T-helper 2 cell treated with Interferon-gamma antibody and Interleukin-4, amounts not matched to agents 5 μg/mL and 100 μg/mL, for 36 hours (primary cell): ENCODE results near the gene ZNF821.

Source experiments
- DNase-seq: peaks from one replicate; pipeline ENCODE4 v3.0.0; 2021; ENCODE audit warnings: low spot score
- H3K27ac Mint-ChIP-seq: one replicate; pipeline ENCODE4 v1.8.0; 2021; ENCODE audit warnings: mild to moderate bottlenecking, mixed read lengths
- H3K27me3 Mint-ChIP-seq: one replicate; pipeline ENCODE4 v1.8.0; 2021; ENCODE audit warnings: low read depth, mixed read lengths
- H3K36me3 Mint-ChIP-seq: one replicate; pipeline ENCODE4 v1.8.0; 2021; ENCODE audit warnings: low read depth, mixed read lengths
- H3K4me1 Mint-ChIP-seq: one replicate; pipeline ENCODE4 v1.8.0; 2021; ENCODE audit warnings: low read depth, mixed read lengths
- H3K4me3 Mint-ChIP-seq: one replicate; pipeline ENCODE4 v1.8.0; 2022; ENCODE audit warnings: mild to moderate bottlenecking, moderate library complexity, mixed read lengths
- H3K9me3 Mint-ChIP-seq: one replicate; pipeline ENCODE4 v1.8.0; 2021; ENCODE audit warnings: mixed read lengths

ZNF821 gene

DNA sequence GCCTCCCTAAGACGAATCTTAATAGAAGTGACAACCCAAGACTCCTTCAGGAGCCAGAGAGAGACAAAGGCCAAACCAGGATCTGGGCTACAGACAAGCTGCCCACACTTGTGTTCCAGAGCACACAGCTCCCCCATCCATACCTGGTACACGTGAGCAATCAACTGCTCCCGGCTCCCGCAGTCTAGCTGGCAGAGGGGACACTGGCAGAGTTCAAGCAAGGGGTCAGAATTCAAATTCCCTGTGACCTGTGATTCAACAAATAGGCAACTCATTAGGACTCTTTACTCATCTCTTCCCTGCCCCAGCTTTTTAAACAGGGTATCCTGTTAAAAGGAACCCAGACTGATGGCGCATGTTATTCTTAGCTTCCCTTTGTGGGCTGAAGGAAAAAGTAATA is 20.0 kb downstream of the ZNF821 start:
- Mint-ChIP-seq H3K36me3 (peaks cover 11% of the 10 kb centered on the region), H3K4me1 (no peaks in the 10 kb centered on the region), H3K9me3 (no peaks in the 10 kb centered on the region), H3K4me3 (no peak overlapping the region), H3K27me3 (no peaks in the 10 kb centered on the region), H3K27ac (no peak overlapping the region)
- DNase-seq = no peak

- H3K4me1 Mint-ChIP-seq = peaks cover 12% of the 10 kb centered on the region
- H3K27ac Mint-ChIP-seq = no peak overlapping the region
- peaks cover 10% of the 10 kb centered on the region for H3K36me3 Mint-ChIP-seq
- H3K27me3 Mint-ChIP-seq = no peaks in the 10 kb centered on the region
- DNase-seq = no peak
- H3K9me3 Mint-ChIP-seq = no peaks in the 10 kb centered on the region
- H3K4me3 Mint-ChIP-seq = no peak overlapping the region
Measured at GRCh38 chr16:71859762-71860521, 24.0 kb downstream of the ZNF821 start.

GRCh38 chr16:71855937-71856662 is 27.9 kb downstream of the ZNF821 start:
- Mint-ChIP-seq H3K36me3 (peaks cover 27% of the 10 kb centered on the region), H3K27ac (peak overlapping the region; percentile 69), H3K27me3 (no peaks in the 10 kb centered on the region), H3K9me3 (no peaks in the 10 kb centered on the region), H3K4me3 (no peak overlapping the region), H3K4me1 (peaks cover 32% of the 10 kb centered on the region)
- DNase-seq = peak; percentile 25

DNA sequence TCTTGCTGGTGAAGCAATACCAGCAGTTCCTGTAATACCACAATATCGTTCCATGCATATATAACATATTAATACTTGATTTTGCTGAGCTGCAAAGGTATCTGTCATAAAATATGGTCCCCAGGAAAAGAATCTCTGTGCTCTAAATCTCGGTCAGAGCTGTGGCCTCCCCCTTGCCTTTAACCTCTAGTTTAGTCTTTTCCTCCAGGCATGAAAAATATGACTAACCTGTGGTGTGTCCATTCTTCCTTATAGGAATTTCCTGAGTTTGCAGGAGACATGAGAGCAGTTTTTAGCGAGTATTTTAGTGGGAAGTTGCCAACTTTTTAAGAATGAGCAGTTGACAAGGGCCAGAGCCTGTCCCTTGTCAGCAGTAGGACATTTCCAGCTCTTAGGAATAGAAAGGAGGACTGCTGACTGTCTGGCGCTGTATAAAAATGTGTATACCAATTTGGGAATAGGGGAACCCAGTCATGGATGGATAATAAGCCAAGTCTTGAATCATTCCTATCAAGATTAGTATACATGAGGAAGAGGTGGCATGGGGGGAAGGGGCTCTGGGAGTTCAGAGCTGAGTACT is 29.5 kb downstream of the ZNF821 start:
- Mint-ChIP-seq H3K4me3 (no peak overlapping the region), H3K9me3 (no peaks in the 10 kb centered on the region), H3K27me3 (no peaks in the 10 kb centered on the region), H3K36me3 (peaks cover 35% of the 10 kb centered on the region), H3K27ac (no peak overlapping the region), H3K4me1 (peaks cover 32% of the 10 kb centered on the region)
- no peak for DNase-seq

- peaks cover 32% of the 10 kb centered on the region for H3K36me3 Mint-ChIP-seq
- H3K4me1 Mint-ChIP-seq = peaks cover 34% of the 10 kb centered on the region
- H3K9me3 Mint-ChIP-seq = no peaks in the 10 kb centered on the region
- no peak overlapping the region for H3K27ac Mint-ChIP-seq
- DNase-seq = no peak
- H3K27me3 Mint-ChIP-seq = no peaks in the 10 kb centered on the region
- no peak overlapping the region for H3K4me3 Mint-ChIP-seq
Measured at GRCh38 chr16:71853413-71853812, 30.6 kb downstream of the ZNF821 start.

DNA sequence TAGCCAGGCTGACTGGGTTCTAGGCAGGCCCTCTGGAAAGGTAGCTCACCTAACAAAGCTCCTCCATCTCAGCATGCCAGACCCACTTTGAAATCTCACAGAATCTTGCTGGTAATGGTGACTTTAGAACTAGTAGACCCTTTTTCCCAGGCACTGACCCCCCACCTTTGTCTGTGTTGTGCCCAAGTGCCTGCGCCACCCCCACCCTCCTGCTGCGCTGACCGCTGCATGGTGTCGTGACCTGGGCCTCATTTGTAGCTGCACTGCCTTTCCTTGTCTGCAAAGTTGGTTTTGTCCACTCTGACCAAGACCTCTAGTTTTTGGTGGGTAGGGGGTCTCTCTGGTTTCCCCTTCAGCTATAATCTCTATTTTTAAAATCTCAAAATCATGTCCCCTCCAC is 31.4 kb downstream of the ZNF821 start:
- Mint-ChIP-seq H3K27ac (no peak overlapping the region), H3K4me1 (peaks cover 41% of the 10 kb centered on the region), H3K36me3 (peaks cover 37% of the 10 kb centered on the region), H3K9me3 (no peaks in the 10 kb centered on the region), H3K27me3 (no peaks in the 10 kb centered on the region), H3K4me3 (no peak overlapping the region)
- DNase-seq = no peak

DNA sequence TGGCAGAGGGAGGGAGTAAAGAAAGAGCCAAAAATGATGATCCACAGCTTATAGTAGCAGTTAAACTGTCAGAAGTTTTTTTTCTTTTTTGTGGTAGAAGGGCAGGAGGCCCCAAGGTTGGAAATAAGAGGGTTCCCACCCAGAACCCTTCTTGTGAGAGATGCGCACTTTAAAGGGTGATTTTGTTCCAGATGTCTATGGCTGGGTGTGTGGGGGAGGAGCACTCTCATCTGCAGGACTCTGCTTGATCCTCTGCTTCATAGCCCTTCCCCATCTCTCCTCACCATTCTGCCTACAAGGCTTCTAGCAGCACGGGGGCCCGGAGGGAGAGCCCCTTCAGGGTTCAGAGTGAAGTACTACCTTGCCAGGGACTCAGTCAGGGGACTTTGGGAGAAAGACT is 31.8 kb downstream of the ZNF821 start:
- H3K27me3 Mint-ChIP-seq = no peaks in the 10 kb centered on the region
- H3K9me3 Mint-ChIP-seq = no peaks in the 10 kb centered on the region
- DNase-seq = no peak
- peaks cover 37% of the 10 kb centered on the region for H3K36me3 Mint-ChIP-seq
- peaks cover 45% of the 10 kb centered on the region for H3K4me1 Mint-ChIP-seq
- H3K27ac Mint-ChIP-seq = no peak overlapping the region
- no peak overlapping the region for H3K4me3 Mint-ChIP-seq

GRCh38 chr16:71851746-71852145 is 32.2 kb downstream of the ZNF821 start:
- Mint-ChIP-seq H3K4me1 (peaks cover 49% of the 10 kb centered on the region), H3K36me3 (peaks cover 37% of the 10 kb centered on the region), H3K4me3 (no peak overlapping the region), H3K27ac (no peak overlapping the region), H3K27me3 (no peaks in the 10 kb centered on the region), H3K9me3 (no peaks in the 10 kb centered on the region)
- DNase-seq = no peak

DNA sequence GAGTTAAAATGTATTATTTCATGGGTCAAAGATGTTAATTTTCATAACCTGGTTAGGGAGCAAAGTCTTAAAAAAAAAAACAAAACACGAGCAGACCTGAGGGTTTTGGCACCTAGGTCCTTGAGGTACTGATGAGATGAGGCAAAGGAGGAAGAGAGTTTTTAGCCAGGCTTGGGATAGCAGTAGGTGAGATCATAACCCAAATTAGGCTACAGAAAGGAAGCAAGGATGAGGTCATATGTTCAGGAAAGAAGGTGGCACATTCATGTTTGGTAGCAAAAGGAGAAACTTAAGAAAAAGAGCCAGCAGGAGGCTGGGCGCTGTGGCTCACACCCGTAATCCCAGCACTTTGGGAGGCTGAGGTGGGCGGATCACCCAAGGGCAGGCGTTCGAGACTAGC is 35.4 kb downstream of the ZNF821 start:
- Mint-ChIP-seq H3K27ac (no peak overlapping the region), H3K4me1 (peaks cover 41% of the 10 kb centered on the region)

DNA sequence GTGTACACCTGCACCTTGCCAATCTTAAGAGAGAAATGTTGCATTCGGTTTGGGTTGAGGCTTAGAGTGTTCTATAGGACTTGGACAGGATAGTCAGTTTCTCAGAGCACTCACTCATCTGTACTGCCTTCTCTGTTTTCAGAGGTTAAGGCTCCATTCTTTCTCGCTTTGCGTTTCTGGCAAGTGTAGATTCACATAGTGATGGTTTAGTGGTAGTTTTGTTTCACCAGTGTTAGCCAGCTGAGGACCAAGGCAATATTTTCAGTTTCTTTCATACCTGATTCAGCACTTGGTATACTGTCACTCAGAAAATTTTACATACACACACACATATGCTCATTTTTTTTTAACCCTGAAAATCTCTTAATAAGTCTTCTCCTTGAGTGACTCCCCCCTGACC is 36.9 kb downstream of the ZNF821 start:
- Mint-ChIP-seq H3K4me3 (peak overlapping the region; percentile 94), H3K27ac (peak overlapping the region; percentile 89), H3K27me3 (no peaks in the 10 kb centered on the region), H3K36me3 (peaks cover 25% of the 10 kb centered on the region), H3K4me1 (peaks cover 38% of the 10 kb centered on the region), H3K9me3 (no peaks in the 10 kb centered on the region)
- DNase-seq = no peak

More for the DNA sequence above, 35.4 kb downstream of the ZNF821 start:
- Mint-ChIP-seq H3K4me3 (no peak overlapping the region), H3K9me3 (no peaks in the 10 kb centered on the region), H3K27me3 (no peaks in the 10 kb centered on the region), H3K36me3 (peaks cover 27% of the 10 kb centered on the region)
- no peak for DNase-seq

DNA sequence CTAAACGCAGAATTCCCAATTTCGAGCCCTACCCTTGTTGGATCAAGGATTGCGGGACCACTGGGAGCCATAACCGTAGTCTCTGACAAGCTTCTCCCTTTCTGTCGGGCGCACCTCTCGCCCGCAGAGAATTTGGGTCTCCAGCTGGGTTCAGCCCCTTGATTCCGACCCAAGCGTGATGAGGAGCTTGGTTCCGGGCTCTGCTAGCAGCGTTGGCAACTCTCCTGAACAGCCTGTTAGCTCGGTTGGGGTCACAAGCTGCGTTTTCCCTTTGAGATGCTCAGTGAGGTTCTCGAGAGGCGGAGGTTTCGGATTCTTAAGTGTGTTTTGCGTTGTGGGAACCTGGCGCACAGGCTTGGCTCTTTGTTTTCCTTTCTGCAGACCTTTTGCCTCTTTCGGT is 37.6 kb downstream of the ZNF821 start:
- DNase-seq = peak; percentile 15
- Mint-ChIP-seq H3K27ac (peak overlapping the region; percentile 89), H3K36me3 (peaks cover 20% of the 10 kb centered on the region), H3K4me3 (peak overlapping the region; percentile 94), H3K27me3 (no peaks in the 10 kb centered on the region), H3K9me3 (no peaks in the 10 kb centered on the region), H3K4me1 (peaks cover 38% of the 10 kb centered on the region)

GRCh38 chr16:71845639-71846430 is 38.1 kb downstream of the ZNF821 start, which contains the start of gene ATXN1L:
ATXN1L (plus strand) TSS chr16:71845976; CDS start chr16:71849741, 3,765 bp downstream.
- peaks cover 38% of the 10 kb centered on the region for H3K4me1 Mint-ChIP-seq
- H3K36me3 Mint-ChIP-seq = peaks cover 16% of the 10 kb centered on the region
- peak; percentile 94 for DNase-seq
- peak within 1 kb of the TSS; percentile 98 for H3K27ac Mint-ChIP-seq
- H3K27me3 Mint-ChIP-seq = no peaks in the 10 kb centered on the region
- no peaks in the 10 kb centered on the region for H3K9me3 Mint-ChIP-seq
- H3K4me3 Mint-ChIP-seq = peak within 1 kb of the TSS; percentile 94

DNA sequence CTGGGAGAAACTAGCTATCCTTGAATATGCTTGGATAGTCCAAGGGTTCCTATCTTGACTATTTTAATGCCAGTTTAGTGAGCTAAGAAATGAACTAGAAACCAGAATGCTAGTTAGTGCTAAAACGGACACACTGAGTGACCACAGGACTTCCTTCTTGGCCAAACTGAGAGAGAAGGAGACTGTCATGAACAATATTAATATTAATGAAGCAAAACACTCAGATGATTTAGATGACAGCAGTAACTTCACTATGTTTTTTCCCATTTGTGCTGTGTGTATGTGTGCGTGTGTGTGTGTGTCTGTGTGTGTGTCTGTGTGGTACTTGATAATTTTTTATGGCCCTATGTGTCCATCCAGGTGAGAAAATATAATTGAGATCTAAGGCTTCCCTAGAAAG is 40.4 kb downstream of the ZNF821 start:
- Mint-ChIP-seq H3K27me3 (no peaks in the 10 kb centered on the region), H3K4me1 (peaks cover 37% of the 10 kb centered on the region), H3K9me3 (no peaks in the 10 kb centered on the region), H3K36me3 (peaks cover 7% of the 10 kb centered on the region), H3K27ac (peak overlapping the region; percentile 64), H3K4me3 (no peak overlapping the region)
- no peak for DNase-seq
